HuH-7 (cell line): ENCODE results near the gene IPMK.
"Not testable (repeated sequence)": the region's sequence is repeated elsewhere in the genome, so short reads cannot be mapped to it uniquely, and the experiment has no call there.

Experiments used
- DNase-seq: peaks from one replicate; pipeline ENCODE4 v3.0.0; 2011; ENCODE audit warnings: low spot score

IPMK gene

DNA sequence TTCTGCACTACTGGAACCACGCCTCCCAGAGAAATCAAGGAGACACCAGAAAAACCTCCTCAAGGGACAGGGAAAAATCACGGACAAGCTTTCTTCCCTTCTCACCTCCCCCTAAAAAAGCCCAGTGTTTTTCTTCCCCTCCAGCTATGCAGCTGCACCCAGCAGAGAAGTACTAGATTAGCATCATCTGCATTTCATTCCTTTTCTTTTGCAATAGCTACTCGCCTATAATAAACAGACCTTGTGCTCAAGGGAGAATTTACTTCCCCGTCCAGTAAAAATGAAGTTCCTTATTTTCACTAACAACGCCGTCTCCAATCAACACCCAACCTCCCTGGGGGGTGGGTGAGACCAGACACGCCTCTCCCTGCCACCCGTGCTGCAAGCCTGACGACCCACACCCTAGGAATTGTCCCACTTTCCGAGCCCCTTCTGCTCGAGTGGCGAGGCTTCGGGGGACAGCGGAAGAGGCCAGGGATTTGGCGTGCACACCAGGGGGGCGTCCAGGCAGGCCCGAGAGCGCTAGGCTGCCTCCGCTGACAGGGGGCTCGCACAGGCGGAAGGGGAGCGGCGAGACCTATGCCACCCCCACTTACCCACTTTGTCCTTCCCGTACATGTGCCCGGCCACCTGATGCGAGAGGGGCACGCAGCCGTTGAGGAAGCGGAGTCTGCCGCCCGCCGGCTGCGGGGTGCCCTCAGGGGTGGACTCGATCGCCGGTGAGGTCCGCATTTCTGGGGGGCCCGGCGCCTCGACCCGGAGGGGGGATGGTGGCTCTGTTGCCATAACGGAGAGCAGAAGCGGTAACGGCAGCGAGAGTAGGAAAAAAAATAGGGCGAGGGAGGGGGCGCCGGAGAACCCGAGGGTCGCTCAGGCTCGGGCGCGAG lies 625 bp downstream of the IPMK start:
- no peak for DNase-seq

DNA sequence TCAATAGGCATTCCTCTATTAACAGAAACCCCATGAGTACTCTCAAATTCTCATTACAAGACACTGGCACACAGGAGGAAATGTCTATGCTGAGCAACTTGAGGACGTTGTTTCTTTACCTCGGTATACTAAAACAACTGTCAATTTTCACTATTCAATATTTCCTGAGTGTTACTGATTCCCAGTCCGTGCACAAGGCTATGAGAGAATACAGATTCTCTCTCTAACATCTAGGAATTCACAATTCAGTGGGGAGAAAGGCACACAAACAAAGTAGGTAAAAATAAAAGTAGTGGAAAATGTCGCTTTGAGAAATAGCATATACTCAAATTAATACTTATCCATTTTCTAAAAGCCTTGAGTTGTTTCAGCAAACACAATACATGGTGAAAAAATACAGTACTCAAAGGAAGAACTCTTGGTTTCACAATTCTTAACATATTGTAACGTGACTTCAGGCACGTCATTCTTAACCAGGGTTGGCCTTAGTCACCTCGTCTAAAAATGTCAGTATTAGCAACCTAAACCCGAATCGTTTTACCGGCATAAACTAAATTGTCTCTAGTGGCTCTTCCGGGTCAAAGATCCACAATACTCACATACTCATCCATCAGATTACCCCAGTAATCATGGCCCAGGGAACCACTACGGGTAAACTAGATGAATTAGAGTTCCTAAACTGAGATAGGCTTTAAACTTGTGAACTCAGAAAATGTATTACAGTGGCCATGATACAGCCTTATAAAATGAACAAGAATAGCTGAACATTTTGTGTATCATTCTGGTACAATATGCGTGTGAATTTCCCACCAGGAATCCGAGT lies 1.5 kb downstream of the IPMK start:
- DNase-seq: no peak

DNA sequence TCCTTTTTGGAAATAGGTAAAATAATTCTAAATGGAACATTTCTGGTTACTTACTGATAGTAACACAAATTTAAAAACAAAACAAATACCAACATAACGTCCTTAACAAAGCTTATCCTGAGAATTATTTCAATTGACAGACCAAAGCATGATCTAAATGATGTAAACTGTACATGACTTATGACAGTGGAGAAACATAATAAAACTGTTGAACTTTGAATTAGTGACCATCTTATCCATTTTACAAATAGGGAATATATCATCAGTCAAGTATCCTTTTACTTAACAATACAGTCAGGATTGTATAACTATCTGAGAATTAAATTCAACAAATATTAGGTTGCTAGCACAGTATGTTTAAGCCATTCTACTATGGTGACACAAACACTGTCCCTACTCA lies 2.4 kb downstream of the IPMK start:
- no peak for DNase-seq

DNA sequence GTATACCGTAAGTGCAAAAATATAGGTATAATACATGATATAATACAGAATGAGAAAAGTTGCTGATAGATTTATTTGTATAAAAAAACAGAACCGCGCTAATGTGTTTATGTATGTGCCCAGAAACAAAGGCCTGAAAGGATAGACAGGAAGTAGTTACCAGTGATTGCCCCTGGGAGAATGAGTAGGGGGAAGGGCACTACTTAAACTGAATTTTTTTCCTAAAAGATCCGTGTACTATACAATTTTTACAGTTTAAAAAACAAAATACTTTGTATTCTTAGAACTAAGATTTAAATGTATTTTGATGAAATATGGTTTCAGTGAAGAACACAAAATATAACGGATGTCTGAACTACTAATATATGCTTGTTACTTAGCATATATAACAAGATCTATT lies 2.9 kb downstream of the IPMK start:
- no peak for DNase-seq

DNA sequence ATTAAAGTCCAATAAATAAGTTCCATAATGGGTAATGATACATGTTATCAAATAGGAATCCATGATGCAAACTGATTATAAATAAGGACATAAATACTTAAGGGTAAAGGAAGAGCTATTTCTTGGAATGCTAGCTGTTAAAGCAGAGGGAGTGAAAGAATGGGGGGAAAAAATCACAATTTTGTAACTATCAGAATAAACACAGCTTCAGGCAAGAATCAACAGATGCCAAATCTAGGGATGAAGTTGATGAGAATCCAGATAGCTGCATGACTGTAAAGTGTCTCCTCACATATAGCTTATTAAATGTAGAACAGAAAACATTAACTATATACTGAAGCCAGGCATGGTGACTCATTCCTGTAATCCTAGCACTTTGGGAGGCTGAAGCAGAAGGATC lies 4.9 kb downstream of the IPMK start:
- no peak for DNase-seq

DNA sequence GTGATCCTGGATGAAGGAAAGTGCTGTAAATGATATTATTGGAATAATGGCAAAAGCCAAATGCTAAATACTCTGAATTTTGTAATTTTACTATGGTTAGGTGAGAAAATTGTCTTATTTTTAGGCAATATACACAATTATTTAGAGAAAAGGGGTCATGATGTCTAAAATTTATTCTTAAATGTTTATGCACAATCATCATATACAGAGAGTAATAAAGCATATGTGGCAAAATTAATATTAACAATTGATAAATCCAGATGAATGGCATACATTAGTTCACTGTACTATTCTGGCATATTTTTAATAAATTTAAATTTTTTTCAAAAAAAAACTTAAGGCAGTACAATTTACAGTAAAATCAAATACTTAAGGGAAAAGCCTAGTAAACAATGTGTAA lies 7.4 kb downstream of the IPMK start:
- no peak for DNase-seq

DNA sequence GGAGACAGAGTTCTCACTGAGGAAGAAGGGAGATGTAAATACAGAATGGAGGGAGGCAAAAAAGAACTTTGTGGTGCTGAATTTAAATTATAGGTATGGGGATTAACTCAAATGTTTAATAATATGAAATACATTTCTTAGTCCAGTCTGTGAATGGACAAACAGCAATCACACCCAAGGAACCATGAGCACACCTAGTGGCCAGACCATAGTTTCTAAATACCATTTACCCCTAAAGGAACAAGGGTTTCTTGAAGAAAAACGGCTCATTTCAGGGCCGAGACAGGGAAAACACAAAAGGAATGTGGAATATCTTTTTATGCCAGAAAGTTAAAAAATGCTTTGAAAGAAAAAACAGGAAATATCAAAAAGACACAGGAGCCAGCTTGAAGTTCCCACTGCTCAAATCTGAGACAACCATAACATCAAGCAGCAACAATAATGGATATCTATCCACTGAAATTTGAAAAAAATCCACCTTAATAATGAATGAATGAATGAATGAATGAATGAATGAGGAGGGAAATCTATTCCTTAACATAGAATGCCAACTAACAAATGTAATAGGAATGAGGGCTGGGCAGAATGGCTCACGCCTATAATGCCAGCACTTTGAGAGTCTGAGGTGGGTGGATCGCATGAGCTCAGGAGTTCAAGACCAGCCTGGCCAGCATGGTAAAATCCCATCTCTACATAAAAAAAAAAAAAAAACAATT lies 8.6 kb downstream of the IPMK start:
- no peak for DNase-seq

DNA sequence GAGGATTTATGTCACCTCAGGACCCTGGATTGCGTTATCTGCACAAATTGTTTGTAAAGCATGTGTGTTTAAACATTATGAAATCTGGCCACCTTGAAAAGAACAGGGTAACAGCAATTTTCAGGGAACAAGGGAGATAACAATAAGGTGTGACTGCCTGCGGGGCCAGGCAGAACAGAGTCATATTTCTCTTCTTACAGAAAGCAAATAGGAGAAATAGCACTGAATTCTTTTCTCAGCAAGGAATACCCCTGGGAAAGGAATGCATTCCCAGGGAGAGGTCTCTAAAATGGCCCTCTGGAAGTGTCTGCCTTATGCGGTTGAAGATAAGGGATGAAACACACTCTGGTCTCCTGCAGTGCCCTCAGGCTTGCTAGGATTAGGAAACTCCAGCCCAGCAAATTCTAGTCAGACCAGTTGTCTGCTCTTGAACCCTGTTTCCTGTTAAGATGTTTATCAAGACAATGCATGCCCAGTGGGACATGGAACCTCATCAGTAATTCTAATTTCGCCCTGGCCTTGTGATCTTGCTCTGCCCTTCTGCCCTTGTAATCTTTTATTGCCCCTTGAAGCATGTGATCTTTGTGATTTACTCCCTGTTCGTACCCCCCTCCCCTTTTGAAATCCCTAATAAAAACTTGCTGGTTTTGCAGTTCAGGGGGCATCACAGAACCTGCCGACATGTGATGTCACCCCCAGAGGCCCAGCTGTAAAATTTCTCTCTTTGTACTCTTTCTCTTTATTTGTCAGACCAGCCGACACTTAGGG lies 11.5 kb downstream of the IPMK start:
- not testable (repeated sequence) for DNase-seq

DNA sequence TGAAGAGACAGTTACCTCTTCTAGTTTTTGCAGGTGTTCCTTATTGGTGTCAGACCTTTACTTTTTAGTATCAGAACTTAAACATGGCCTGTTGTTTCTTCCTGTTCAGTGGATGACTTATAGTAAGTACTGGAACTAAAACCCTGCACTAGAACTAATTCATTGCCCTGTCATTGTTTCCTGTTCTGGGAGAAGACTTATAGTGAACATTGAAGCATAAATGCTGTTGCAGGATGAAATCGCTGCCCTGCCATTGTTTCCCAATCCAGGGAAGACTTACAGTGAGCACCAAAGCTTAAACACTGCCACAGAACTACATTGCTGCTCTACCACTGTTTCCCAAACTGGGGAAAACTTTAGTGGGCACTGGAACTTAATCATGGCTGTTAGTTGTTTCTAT lies 13.1 kb downstream of the IPMK start:
- no peak for DNase-seq

DNA sequence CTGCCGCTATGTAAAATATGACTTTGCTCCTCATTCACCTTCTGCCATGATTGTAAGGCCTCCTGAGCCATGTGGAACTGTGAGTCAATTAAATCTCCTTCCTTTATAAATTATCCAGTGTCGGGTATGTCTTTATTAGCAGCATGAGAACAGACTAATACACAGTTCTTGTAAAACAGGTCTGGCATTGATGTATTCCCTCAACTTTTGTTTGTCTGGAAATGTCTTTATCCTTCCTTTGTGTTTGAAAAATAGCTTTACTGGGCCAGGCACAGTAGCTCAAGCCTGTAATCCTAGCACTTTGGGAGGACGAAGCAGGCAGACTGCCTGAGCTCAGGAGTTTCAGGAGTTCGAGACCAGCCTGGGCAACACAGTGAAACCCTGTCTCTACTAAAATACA lies 14.5 kb downstream of the IPMK start:
- no peak for DNase-seq

DNA sequence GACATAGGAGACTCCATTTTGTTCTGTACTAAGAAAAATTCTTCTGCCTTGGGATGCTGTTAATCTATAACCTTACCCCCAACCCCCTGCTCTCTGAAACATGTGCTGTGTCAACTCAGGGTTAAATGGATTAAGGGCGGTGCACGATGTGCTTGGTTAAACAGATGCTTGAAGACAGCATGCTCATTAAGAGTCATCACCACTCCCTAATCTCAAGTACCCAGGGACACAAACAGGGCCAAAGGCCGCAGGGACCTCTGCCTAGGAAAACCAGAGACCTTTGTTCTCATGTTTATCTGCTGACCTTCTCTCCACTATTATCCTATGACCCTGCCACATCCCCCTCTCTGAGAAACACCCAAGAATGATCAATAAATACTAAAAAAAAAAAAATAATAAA lies 23.0 kb downstream of the IPMK start:
- not testable (repeated sequence) for DNase-seq

DNA sequence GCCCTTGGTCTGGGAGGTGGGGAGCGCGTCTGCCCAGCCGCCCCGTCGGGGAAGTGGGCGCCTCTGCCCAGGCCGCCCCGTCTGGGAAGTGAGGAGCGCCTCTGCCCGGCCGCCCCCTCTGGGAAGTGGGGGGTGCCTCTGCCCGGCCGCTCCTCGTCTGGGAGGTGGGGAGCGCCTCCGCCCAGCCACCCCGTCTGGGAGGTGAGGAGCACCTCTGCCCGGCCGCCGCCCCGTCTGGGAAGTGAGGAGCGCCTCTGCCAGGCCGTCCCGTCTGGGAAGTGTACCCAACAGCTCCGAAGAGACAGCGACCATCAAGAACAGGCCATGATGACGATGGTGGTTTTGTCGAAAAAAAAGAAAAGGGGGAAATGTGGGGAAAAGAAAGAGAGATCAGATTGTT lies 23.5 kb downstream of the IPMK start:
- not testable (repeated sequence) for DNase-seq

DNA sequence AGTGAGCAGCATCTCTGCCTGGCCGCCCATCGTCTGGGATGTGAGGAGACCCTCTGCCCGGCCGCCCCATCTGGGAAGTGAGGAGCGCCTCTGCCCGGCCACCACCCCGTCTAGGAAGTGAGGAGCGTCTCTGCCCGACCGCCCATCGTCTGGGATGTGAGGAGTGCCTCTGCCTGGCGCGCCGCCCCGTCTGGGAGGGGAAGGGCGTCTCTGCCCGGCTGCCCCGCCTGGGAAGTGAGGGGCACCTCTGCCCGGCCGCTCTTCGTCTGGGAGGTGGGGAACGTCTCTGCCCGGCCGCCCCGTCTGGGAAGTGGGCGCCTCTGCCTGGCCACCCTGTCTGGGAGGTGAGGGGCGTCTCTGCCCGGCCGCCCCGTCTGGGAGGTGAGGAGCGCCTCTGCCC lies 23.9 kb downstream of the IPMK start:
- not testable (repeated sequence) for DNase-seq

DNA sequence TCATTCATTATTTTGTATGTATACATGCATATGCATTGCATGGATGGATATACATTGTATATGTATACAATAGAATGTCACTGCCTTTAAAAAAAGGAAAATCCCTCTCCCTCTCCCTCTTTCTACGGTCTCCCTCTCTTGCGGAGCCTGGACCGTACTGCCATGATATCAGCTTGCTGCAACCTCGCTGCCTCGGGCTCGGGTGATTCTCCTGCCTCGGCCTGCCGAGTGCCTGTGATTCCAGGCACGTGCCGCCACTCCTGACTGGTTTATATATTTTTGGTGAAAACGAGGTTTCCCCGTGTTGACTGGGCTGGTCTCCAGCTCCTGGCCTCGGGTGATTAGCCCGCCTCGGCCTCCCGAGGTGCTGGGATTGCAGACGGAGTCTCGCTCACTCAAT lies 24.4 kb downstream of the IPMK start:
- DNase-seq: no peak

DNA sequence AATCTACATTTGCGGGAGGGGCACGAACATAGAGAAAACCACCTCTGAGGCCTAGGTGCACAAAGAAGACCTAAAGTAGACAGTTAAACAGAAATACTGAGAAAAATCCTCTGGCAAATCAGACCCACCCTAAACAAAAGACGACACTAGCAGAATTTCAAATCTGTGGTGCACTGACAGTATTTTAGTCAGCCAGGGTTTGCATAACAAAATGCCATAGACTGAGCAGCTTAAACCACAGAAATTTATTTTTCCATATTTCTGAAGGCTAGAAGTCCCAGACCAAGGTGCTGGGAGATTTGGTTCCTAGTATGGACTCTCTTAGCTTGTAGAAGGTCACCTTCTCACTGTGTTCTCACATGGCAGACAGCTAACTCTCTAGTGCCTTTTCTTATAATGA lies 26.3 kb downstream of the IPMK start:
- DNase-seq: no peak

DNA sequence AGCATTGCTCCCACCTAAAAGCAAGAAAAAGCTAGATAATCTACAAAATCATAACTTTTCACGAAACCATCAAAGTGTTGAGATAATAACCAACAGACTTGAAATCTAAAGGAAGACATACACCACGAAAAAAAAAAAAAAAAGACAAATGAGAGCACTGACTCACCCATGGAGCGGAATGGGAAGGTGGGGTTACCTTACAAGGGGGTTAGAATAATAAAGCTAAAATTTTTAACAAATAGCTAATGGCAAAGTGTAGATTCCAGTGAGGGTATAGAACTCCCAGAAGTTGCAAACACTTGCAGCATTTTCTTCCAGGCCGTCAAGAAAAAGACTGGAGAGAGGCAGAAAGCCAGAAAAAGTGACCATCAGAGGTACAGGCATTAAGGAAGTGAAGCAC lies 27.2 kb downstream of the IPMK start:
- no peak for DNase-seq

DNA sequence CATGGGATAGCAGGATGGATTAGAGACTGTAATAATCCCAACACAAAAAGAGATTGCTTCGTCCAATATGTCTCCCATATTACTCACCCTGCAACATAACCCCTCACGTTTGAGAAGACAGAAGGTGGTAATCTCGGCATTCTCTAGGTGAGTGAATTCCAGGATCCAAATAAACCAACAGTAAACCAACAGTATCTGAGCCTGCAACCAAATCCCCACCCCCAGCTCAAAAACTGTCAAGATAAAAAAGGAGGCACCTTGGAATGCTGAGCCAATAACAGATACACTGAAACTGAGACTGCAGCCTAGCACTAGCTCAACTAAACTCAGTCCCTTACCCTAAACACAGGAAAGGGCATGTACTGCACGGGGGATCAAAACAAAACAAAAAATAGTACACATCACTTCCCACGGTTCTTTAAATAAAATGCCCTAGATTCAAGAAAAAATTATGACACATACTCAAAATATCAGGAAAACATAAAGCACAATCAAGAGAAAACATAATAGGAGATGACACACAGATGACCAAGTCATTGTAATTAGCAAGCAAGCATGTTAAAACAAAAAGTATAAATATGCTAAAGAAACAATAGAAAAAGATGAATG lies 28.0 kb downstream of the IPMK start:
- no peak for DNase-seq

DNA sequence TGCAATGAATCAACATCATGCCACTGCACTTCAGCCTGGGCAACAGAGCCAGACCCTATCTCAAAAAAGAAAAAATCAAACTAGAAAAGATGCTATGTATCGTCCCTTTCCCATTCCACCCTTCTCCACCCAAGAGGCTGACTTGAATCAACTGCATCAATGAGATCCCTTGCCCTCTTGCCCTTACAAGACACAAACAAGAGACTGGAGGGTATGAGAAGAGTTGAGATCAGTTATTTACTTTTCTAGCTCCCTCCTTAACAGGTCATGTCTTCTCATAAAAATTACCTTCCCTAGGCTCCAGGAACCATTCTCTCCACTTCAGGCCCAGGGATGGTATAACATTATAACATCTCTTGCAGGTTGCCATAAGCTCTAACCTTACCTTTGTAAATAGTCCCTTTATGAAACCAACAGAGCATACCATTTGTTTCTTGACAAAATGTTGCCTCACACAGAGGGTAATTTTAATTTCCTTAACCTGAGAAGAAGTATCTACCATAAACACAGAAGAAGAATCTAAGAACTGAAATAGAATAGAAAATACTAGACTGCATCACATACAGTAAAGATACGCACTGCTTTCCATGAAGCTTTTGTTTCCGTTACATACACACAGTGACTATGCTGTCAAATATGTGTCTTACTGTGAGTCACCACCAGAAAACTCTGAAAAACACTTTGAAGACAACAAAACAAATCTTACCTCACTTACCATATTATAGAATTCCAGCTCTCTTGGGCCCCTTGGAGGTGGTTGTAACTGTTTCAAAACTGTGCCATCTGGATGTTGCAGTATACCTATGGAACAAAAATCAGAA lies 30.5 kb downstream of the IPMK start:
- DNase-seq: no peak

DNA sequence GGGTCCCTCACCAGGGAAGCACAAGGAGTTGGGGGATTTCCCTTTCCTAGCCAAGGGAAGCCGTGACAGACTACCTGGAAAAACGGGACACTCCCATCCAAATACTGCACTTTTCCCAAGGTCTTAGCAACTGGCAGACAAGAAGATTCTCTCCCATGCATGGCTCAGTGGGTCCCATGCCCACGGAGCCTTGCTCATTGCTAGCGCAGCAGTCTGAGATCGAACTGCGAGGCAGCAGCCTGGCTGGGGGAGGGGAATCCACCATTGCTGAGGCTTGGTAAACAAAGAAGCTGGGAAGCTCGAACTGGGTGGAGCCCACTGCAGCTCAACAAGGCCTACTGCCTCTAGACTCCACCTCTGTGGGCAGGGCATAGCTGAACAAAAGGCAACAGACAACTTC lies 37.8 kb downstream of the IPMK start:
- not testable (repeated sequence) for DNase-seq

DNA sequence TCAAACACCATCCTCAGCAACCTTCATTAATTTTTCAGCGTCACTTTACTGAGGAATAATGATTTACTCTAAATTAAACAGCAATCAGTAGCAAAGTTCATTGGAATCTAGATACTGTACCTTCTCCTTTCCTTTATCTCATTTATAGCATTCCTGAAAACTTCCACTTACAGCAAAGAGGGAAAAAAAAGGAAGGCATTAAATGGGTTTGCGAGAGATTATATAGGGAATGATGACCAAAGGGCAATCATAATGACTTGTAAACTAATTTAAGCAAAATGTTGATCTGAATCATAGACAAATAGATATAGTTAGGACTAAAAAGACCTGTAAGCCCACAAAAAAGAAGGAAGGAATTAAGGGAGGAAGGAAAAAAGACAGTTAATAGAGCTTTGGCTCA lies 42.0 kb downstream of the IPMK start:
- no peak for DNase-seq
